ACHN (cell line): ENCODE data around the gene LDLRAD4.

Experiments used
- DNase-seq: peaks from one replicate; pipeline ENCODE4 v3.0.0-alpha.2; 2015
- in situ Hi-C: cut with HindIII; loops from 2 replicates; pipeline ENCODE4 v1.10.0; 2017; ENCODE audit warnings: low sequenced_read_pairs, low pct_ligation_motif_present, low pct_unique_long_range_greater_than_20kb

LDLRAD4 gene

DNA sequence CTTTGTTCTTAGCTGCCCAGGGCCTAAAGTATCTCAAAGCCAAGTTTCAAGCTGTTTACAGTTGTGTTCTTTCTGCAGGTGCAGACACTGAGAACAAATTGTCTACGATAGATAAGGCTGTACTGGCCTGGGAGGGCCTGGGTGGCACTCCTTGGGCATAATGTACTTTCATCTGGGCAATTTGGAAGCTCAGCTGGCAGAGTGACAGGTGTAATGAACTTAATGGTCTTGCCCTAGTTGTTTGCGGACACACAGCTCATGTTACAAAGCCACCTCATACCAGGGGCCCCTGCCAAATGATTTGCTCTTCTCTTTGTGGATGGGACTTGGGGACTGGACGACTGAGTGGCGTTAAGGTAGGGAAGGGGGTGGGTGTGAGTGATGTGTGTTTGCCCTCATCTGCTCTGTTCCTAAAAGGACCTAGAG, 4.3 kb downstream of the LDLRAD4 start:
- in situ Hi-C loops = no loop called here
- no peak for DNase-seq

DNA sequence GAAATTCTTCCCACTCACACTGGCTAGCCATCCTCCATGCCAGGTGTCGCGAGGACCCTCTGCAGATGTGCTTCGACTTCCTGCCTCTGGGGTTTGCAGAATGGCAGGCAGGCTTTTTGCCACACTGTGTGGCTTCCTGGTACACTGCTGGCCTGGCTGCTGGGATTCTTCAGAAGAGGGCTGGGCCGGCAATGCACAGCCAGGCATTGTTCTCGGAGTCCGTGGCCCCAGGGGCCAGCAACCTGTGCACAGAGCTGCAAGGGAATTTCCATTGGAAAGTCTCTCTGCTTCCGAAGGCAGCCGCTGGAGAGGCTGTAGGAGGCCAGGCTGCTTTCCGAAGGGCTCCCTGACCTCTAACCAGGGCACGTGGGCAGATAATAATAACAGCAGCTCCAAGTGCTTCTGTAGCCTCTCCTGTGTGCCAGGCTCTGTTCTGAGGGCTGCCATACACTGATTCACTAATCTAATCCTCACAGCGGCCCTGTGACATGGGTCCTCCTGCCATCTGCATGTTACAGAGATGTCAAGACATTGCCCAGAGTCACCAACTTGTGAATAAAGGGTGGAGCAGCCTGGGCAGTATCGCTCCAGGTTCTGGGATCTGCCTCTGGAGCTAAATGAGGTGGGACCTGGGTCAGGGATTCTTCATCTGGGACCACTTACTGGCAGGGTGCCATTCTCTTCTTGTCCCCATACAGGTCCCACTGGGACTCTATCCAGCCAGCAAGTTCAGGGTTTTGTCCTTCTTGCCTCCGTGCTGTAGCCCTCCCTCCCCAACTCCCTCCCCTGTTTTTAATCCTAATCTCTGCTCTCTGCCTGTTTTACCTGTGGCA, 5.0 kb downstream of the LDLRAD4 start:
- no peak for DNase-seq
- in situ Hi-C loops = no loop called here

DNA sequence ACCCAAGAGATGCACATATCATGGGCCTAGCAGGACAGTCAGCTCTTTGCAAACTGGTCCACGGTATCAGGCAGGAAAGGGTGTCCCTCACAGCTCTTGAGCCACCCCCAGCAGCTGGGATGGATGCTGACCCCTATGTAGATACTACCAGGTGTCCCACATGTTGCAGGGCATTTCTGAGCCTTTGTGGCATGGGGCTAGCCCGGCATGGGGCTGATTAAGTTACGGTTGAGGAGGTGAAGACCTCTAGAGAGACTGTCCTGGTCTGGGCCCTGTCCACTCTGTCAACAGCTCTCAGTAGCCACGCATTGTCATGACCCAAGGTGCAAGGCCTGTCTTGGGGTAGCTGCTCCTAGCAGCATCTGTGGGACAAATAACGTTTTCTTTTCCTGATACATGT, 6.7 kb downstream of the LDLRAD4 start:
- in situ Hi-C loops = no loop called here
- DNase-seq = no peak

DNA sequence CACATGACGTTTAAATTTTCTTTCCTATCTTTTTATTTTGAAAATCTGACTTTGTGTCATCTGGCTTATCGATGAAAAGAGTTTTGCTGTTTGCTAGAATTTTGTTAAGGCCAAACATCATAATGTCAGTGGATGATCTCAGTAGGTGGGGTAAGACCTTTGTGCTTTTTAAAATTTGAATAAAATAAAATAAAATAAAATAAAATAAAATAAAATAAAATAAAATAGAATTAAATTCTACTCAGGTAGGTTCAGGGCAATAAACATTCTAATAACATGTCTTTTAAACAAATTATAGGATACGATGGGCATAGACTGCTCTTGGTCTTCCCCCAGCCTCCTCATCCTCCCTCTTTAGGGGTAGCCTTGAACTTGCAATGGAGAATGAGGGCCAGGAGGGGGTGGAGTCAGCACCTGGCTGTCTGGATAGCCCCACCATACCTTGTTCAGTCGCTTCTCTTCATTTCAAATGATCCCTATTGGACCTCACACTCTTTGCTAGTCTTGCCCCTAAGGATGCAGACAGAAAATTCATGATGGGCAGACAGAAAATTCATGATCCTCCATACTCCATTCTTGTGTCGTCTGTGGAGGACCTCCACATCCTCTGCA, 8.1 kb downstream of the LDLRAD4 start:
- no peak for DNase-seq
- in situ Hi-C loops = no loop called here

DNA sequence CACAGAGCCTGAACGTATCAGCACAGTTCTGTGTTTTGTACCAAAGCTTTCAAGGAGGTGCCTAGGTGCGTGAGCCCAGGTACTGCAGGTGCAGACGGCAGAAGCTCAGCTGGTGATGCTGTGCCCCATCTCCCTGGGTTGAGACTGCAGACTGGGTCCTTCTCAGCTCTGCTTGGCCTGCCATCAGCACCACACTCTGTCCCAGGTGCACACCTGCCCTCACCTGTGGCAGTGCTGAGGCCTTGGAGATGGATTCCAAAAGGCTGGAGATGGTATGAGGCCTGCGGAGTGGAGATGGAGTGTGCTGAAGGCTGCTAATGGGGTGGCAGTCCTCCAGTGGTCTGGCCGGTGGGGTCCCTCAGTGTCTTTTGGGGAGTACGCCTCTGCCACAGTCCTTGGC, 9.3 kb downstream of the LDLRAD4 start:
- no peak for DNase-seq
- in situ Hi-C loops = no loop called here

GRCh38 chr18:13229001-13229671, 10.6 kb downstream of the LDLRAD4 start:
- DNase-seq = no peak
- in situ Hi-C loops = no loop called here

GRCh38 chr18:13231151-13231550, 12.6 kb downstream of the LDLRAD4 start:
- in situ Hi-C loops = no loop called here
- DNase-seq = no peak

DNA sequence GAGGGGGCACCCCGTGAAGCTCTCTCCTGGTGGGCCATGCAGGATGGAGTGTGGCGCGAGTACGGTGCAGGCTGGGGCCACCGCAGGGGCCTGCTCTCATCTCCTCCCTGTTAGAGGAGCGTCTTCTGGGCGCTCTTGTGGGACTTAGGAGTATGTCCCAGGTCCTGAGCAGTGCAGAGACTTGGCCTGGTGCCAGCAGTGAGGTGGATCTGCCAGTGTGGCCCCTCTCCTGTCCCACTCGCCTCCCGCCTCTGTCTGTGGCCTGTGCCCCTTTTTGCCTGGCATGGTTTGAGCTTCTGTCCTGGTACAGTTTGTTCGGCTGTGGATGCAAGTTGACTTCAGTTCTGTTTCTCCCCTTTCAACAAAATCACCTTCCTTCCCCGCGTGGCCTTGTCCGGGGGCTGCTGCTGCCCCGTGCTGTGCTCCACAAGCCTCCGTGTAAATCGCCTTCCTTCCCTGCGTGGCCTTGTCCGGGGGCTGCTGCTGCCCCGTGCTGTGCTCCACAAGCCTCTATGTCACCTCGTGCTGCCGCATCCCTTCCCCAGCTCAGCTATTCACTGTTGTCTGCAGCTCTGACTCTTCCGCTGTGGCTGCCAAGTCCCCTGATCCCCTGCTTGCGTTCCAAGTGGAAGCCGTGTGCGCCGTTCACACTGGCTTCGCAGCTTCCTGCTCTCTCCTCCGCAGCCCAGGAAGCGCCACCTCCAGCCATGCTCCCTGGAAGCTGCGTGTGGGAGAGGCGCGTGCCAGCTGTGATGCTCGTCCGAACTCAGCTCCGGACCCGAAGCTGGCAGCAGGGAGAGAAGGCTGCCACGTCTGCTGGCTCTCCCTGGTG, 13.7 kb downstream of the LDLRAD4 start:
- no peak for DNase-seq
- in situ Hi-C loops = no loop called here

DNA sequence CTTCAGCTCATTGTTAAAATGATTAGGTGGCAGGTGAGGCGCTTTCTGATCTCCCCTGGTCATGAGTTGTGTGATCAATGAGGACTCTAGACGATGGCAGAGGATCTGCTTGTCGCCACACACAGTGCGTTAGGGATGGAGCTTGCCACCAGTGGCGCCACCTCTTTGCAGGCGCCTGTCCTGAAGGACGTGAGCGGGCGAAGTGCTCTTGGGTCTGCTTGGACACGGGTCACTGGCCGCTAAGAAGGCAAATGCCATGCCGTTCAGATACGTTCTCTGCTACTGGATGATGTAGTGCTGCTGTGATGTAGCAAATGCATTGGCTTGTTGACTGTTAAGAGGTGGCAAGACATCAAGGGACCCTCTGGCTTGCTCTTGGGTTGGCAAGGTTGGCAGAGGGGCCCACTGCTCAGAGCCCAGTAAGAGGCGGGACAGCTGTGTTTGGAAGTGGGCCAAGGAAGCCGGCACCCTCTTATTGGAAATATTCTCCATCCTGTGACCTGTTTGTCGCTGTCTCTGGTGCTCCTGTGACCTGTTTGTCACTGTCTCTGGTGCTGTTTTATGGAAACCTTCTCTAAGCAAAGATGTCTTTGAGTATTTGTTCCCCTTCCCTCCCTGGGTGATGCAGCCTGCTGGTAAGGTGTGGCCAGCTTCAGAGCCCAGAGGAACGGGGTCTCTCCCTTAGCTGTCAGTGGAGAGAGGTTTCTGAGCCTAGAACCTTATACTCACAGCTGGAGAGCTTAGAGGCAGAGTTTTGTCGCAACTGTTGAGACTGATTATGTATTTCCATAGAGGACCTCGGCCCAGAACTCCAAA, 14.6 kb downstream of the LDLRAD4 start:
- in situ Hi-C loops = no loop called here
- no peak for DNase-seq

DNA sequence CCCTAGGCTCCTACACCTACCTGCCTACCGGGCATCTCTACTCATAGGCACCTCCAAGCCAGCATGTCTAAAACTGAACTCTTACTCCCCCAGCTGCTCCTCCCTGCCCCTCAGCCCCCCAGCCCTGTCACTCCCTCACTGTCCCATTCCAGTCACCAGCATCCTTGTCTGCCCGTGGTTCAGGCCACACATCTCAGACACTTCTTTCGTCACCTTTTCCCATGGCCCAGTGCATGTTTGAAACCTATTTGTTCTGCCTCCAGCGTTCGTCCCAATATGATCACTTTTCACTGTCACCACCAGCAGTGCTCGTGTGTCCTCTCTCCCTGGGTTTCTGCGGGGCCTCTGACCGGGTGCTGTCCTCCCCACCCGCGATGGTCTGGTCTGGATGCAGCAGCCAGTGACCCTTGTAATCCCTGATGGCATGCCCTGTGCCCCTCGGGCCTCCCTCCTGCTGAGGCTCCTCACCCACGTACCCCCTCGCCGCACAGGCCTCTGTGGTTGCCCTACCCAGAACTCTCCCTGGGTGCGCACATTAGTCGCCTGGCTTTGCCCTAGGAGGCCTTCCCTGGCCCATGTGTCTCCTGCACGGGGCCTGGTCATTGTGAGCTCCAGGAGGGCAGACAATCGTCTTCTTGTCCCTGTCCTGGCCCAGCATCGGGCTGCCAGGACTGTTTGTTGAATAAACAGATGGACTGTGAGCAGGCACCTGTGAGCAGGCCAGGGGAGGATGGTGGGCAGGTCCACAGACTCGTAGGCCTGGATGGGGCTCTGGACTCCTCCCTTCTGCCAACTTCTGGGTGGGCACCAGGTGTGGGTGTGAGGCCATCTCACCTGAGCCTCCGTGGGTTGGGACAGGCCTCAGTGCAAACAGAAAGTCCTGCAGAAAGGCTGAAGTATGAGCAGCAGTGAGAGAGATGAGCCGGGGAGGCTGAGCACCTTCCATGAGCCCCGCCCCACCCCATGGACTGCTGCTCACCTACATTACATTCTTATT, 15.5 kb downstream of the LDLRAD4 start:
- in situ Hi-C loops = no loop called here
- DNase-seq = no peak

DNA sequence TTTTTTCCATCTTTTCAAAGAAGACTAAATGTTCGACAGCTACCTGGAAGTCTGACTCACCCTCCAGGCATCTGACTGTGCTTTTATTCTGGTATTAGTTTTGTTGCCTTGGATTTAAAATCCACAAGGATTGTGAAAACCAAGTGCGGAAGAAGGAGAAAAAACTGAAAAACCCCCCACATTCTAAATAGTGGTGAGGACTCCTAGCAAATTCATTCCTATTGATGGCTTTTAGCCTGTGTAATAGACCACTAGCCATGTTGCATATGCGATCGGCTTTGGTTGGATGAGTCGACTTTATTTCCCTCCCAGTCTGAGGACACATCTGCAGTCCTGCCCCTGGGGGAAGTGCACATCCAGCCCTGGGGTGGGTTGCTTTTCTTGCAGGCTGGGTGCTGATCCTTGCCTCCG, 16.9 kb downstream of the LDLRAD4 start:
- in situ Hi-C loops = no loop called here
- DNase-seq = no peak

DNA sequence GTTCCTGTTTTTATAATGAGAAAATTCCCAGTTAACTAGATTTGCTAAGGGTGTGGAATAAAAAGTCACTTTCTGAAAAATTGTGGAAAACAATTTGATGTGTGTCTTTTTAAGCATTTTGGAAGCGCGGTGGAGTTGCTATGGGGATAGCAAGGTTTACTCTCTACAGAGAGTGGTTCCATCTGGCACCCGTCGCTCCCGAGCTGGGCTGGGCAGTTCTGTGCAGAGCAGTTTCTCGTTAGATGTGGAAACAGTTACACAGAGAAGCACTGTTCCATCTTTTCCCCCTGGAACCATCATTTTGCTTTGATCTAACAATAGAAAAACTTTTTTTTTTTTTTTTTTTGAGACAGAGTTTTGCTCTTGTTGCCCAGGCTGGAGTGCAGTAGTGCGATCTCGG, 17.4 kb downstream of the LDLRAD4 start:
- in situ Hi-C loops = no loop called here
- DNase-seq = no peak

DNA sequence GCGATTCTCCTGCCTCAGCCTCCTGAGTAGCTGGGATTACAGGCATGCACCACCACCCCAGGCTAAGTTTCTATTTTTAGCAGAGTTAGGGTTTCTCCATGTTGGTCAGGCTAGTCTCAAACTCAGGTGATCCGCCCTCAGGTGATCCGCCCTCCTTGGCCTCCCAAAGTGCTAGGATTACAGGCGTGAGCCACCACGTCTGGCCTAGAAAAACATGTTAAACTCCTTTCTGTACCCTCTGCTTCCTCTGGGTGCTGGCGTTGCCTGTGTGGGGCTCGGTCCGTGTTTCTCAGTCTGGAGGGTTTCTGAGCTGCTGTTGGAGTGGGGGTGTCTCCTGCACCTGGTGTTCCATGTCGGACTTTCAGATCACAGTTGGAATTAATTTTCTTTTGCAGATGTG, 17.9 kb downstream of the LDLRAD4 start:
- in situ Hi-C loops = no loop called here
- DNase-seq = no peak

- in situ Hi-C loops = no loop called here
- no peak for DNase-seq
Observed at GRCh38 chr18:13237073-13237472, 18.5 kb downstream of the LDLRAD4 start.

GRCh38 chr18:13237641-13238040, 19.1 kb downstream of the LDLRAD4 start:
- DNase-seq = no peak
- in situ Hi-C loops = no loop called here

DNA sequence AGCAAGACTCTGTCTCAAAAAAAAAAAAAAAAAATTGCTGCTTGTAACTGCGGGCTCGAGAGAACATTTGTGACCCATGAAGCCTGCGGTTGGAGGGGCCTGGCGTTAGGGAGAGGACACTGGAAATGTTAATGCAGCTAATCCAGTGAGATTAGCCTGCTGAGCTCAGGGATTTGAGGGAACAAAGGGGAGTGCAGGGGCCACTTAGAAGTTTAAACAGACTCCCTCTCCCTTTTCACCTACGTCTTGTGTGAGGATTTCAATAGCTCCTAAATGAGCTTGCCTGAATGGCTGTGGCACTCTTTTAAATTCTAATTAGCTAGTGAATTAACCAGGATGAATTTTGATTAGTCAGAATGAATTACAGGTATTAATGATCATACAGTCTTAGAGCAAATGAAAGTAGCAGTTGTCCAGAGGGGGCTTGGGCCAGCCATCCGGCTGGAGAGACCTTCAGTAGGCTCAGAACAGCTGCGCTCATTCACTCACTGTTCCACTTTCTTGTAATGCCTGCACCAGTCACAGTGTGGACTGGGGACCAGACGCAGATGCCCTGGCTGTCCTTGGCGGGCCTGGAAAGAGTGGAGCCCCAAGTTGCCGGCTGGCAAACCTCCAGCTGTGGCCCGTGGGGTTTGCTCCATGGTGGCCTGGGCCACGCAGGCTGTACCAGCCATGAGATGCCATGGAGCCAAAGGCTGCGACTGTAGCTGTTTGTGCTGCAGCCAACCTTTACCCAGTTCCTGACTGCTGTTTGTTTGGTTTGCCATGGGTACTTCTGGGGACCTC, 20.8 kb downstream of the LDLRAD4 start:
- in situ Hi-C loops = no loop called here
- no peak for DNase-seq
